ENCODE data around the gene WDFY4.

The WDFY4 gene

GRCh38 chr10:48729222-48729621 lies 44.5 kb downstream of the WDFY4 start:
- TF ChIP-seq ZNF555 (tag by site-specific recombination; conservative IDR thresholded peaks at IDR 0.05): no peak
- TF ChIP-seq ZNF513 (tag by site-specific recombination; IDR thresholded peaks at IDR 0.05): no peak
- no peak for TF ChIP-seq MZF1 (tag by site-specific recombination; IDR thresholded peaks at IDR 0.05; ENCODE audit: borderline replicate concordance)
- no peak for TF ChIP-seq ZFHX2 (tag by site-specific recombination; conservative IDR thresholded peaks at IDR 0.05)
- no peak for TF ChIP-seq ZNF768 (tag by site-specific recombination; IDR thresholded peaks at IDR 0.05)
- TF ChIP-seq ZNF785 (tag by site-specific recombination; IDR thresholded peaks at IDR 0.05): no peak
- TF ChIP-seq, protein P1, sequence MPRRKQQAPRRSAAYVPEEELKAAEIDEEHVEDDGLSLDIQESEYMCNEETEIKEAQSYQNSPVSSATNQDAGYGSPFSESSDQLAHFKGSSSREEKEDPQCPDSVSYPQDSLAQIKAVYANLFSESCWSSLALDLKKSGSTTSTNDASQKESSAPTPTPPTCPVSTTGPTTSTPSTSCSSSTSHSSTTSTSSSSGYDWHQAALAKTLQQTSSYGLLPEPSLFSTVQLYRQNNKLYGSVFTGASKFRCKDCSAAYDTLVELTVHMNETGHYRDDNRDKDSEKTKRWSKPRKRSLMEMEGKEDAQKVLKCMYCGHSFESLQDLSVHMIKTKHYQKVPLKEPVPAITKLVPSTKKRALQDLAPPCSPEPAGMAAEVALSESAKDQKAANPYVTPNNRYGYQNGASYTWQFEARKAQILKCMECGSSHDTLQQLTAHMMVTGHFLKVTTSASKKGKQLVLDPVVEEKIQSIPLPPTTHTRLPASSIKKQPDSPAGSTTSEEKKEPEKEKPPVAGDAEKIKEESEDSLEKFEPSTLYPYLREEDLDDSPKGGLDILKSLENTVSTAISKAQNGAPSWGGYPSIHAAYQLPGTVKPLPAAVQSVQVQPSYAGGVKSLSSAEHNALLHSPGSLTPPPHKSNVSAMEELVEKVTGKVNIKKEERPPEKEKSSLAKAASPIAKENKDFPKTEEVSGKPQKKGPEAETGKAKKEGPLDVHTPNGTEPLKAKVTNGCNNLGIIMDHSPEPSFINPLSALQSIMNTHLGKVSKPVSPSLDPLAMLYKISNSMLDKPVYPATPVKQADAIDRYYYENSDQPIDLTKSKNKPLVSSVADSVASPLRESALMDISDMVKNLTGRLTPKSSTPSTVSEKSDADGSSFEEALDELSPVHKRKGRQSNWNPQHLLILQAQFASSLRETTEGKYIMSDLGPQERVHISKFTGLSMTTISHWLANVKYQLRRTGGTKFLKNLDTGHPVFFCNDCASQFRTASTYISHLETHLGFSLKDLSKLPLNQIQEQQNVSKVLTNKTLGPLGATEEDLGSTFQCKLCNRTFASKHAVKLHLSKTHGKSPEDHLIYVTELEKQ (tag by site-specific recombination; IDR thresholded peaks at IDR 0.05; ENCODE audit: borderline replicate concordance): no peak
- no peak for TF ChIP-seq ZNF610 (tag by site-specific recombination; IDR thresholded peaks at IDR 0.05; ENCODE audit: borderline replicate concordance)
- no peak for TF ChIP-seq ZNF639 (tag by site-specific recombination; IDR thresholded peaks at IDR 0.05)
- POLR2A ChIA-PET: no interaction called here
- H3K36me3 ChIP-seq (ENCODE audit: control insufficient read depth in 2 of 2, insufficient read depth in 1 of 2, low read length in 2 of 2): no peaks in the 10 kb centered on the region

GRCh38 chr10:48729941-48730457 lies 45.3 kb downstream of the WDFY4 start:
- ChIA-PET POLR2A (no interaction called here), CTCF (no interaction called here)
- TF ChIP-seq SP7 (tag by site-specific recombination; IDR thresholded peaks at IDR 0.05) (no peak), REPIN1 (tag by site-specific recombination; IDR thresholded peaks at IDR 0.05; ENCODE audit: low read depth) (no peak), ZNF214 (tag by site-specific recombination; IDR thresholded peaks at IDR 0.05; ENCODE audit: borderline replicate concordance) (no peak)
- TF ChIP-seq, protein P1 (tag by site-specific recombination; IDR thresholded peaks at IDR 0.05; ENCODE audit: borderline replicate concordance): no peak
- Histone ChIP-seq H3K4me1 (ENCODE audit: control insufficient read depth, insufficient read depth, low read length) (no peaks in the 10 kb centered on the region), H3K9me3 (ENCODE audit: control insufficient read depth, insufficient read depth, low read depth, low read length) (no peaks in the 10 kb centered on the region), H3K4me3 (ENCODE audit: low read depth, low read length) (no peak overlapping the region), H3K27ac (ENCODE audit: extremely low read depth, low read depth, low read length) (no peak overlapping the region), H3K36me3 (ENCODE audit: control insufficient read depth in 2 of 2, insufficient read depth in 1 of 2, low read length in 2 of 2) (no peaks in the 10 kb centered on the region)

More at GRCh38 chr10:48729222-48729621, 44.5 kb downstream of the WDFY4 start:
- no peaks in the 10 kb centered on the region for H3K9me3 ChIP-seq (ENCODE audit: control insufficient read depth, insufficient read depth, low read depth, low read length)
- H3K4me1 ChIP-seq (ENCODE audit: control insufficient read depth, insufficient read depth, low read length): no peaks in the 10 kb centered on the region
- H3K27ac ChIP-seq (ENCODE audit: extremely low read depth, low read depth, low read length): no peak overlapping the region
- no peak overlapping the region for H3K4me3 ChIP-seq (ENCODE audit: low read depth, low read length)
- CTCF ChIA-PET: interaction anchor here (0.7 kb wide), 1 partner anchor 73 kb away, joined by 3 read pairs; no protein-coding TSS in a partner anchor

Data from HEK293 (cell line).